ENCODE measurements around the gene ALS2CL.
A peak's percentile ranks its signal among the peaks of the same experiment; 100 is the strongest.
"Not testable (repeated sequence)": the region's sequence is repeated elsewhere in the genome, so short reads cannot be mapped to it uniquely, and the experiment has no call there.

The ALS2CL gene

GRCh38 chr3:46704346-46704745 lies 10.9 kb upstream of the ALS2CL start:
- not testable (repeated sequence) for DNase-seq (ENCODE audit: low spot score)

GRCh38 chr3:46703013-46703520 lies 9.6 kb upstream of the ALS2CL start:
- DNase-seq (ENCODE audit: low spot score), result no peak

- no peak for DNase-seq (ENCODE audit: low spot score)
Observed at GRCh38 chr3:46702246-46703012, 8.9 kb upstream of the ALS2CL start.

- DNase-seq (ENCODE audit: low spot score), result no peak
Observed at GRCh38 chr3:46701181-46701939, 7.9 kb upstream of the ALS2CL start, which contains the start of gene TMIE. TMIE (plus strand) TSS chr3:46701392; CDS start chr3:46701488, 96 bp downstream.

- DNase-seq (ENCODE audit: low spot score), result no peak
Observed at GRCh38 chr3:46700772-46701171, 7.3 kb upstream of the ALS2CL start.

- no peak for DNase-seq (ENCODE audit: low spot score)
Observed at GRCh38 chr3:46699676-46700523, 6.4 kb upstream of the ALS2CL start.

GRCh38 chr3:46695962-46696894 lies 2.7 kb upstream of the ALS2CL start:
- no peak for DNase-seq (ENCODE audit: low spot score)

GRCh38 chr3:46695177-46695961 lies 1.9 kb upstream of the ALS2CL start:
- no peak for DNase-seq (ENCODE audit: low spot score)

- DNase-seq (ENCODE audit: low spot score), result no peak
Observed at GRCh38 chr3:46694520-46694919, 1.0 kb upstream of the ALS2CL start.

GRCh38 chr3:46693892-46694226 lies 380 bp upstream of the ALS2CL start:
- peak; percentile 54 for DNase-seq (ENCODE audit: low spot score)

- DNase-seq (ENCODE audit: low spot score), result peak; percentile 91
Observed at GRCh38 chr3:46692566-46692990, 901 bp downstream of the ALS2CL start.

GRCh38 chr3:46690798-46691197 lies 2.7 kb downstream of the ALS2CL start:
- DNase-seq (ENCODE audit: low spot score), result peak; percentile 70

- no peak for DNase-seq (ENCODE audit: low spot score)
Observed at GRCh38 chr3:46685446-46685845, 8.0 kb downstream of the ALS2CL start.

GRCh38 chr3:46684891-46685290 lies 8.6 kb downstream of the ALS2CL start:
- no peak for DNase-seq (ENCODE audit: low spot score)

- no peak for DNase-seq (ENCODE audit: low spot score)
Observed at GRCh38 chr3:46682974-46683373, 10.5 kb downstream of the ALS2CL start.

- no peak for DNase-seq (ENCODE audit: low spot score)
Observed at GRCh38 chr3:46681856-46682540, 11.5 kb downstream of the ALS2CL start.

- DNase-seq (ENCODE audit: low spot score), result no peak
Observed at GRCh38 chr3:46681387-46681786, 12.1 kb downstream of the ALS2CL start.

- no peak for DNase-seq (ENCODE audit: low spot score)
Observed at GRCh38 chr3:46680298-46680826, 13.1 kb downstream of the ALS2CL start.

- DNase-seq (ENCODE audit: low spot score), result no peak
Observed at GRCh38 chr3:46679681-46680080, 13.8 kb downstream of the ALS2CL start.

All from SW480 (cell line).